GM19395 (cell line): ENCODE results near the gene BTBD2.

Source experiments
- ATAC-seq: cut with Tn5 transposase; IDR thresholded peaks from one replicate; pipeline ENCODE4 v1.9.1; 2021; ENCODE audit warnings: mild to moderate bottlenecking, moderate library complexity; ENCODE audit not compliant: unreplicated experiment

Gene BTBD2

GRCh38 chr19:2015608-2015950 lies at the start of gene BTBD2:
Gene BTBD2 (minus strand): TSS chr19:2015714. CDS start chr19:2015703, 11 bp downstream.
- no peak for ATAC-seq

GRCh38 chr19:2064788-2065524 lies 49.4 kb upstream of the BTBD2 start:
- ATAC-seq: no peak

GRCh38 chr19:2064395-2064787 lies 48.9 kb upstream of the BTBD2 start:
- ATAC-seq: no peak

GRCh38 chr19:2063824-2064223 lies 48.3 kb upstream of the BTBD2 start:
- ATAC-seq: no peak

- no peak for ATAC-seq
Measured at GRCh38 chr19:2062770-2063169, 47.3 kb upstream of the BTBD2 start.

GRCh38 chr19:2062389-2062729 lies 46.8 kb upstream of the BTBD2 start:
- ATAC-seq: no peak

GRCh38 chr19:2061495-2062388 lies 46.2 kb upstream of the BTBD2 start:
- ATAC-seq: peak; percentile 85

- peak; percentile 25 for ATAC-seq
Measured at GRCh38 chr19:2060884-2061494, 45.5 kb upstream of the BTBD2 start.

- no peak for ATAC-seq
Measured at GRCh38 chr19:2059422-2060201, 44.1 kb upstream of the BTBD2 start.

GRCh38 chr19:2058570-2059421 lies 43.3 kb upstream of the BTBD2 start:
- ATAC-seq: no peak

GRCh38 chr19:2057484-2058469 lies 42.3 kb upstream of the BTBD2 start:
- ATAC-seq: no peak

- ATAC-seq: no peak
Measured at GRCh38 chr19:2056837-2057192, 41.3 kb upstream of the BTBD2 start.

GRCh38 chr19:2055931-2056836 lies 40.7 kb upstream of the BTBD2 start:
- ATAC-seq: no peak

- ATAC-seq: no peak
Measured at GRCh38 chr19:2054763-2055162, 39.2 kb upstream of the BTBD2 start.

- no peak for ATAC-seq
Measured at GRCh38 chr19:2053601-2054389, 38.3 kb upstream of the BTBD2 start.

GRCh38 chr19:2051773-2052704 lies 36.5 kb upstream of the BTBD2 start:
- no peak for ATAC-seq
